ENCODE results near the gene C16orf86. TPM values are rescaled to one million over a fixed set of nuclear protein-coding genes. Genes with fewer than 3 reads are reported as not detected.

Gene C16orf86
- 1 to 10 TPM in 3 of 4 donors, under 1 TPM in 1; 0.54 to 6.6 (median 2.0) TPM for total RNA-seq

GRCh38 chr16:67666559-67667452 is at the start of gene C16orf86, which contains the start of gene ENKD1:
TSS of gene C16orf86 (plus strand) at chr16:67666814. CDS start at chr16:67666971, 157 bp downstream.
TSS of gene ENKD1 (minus strand) at chr16:67666750. CDS start at chr16:67666442, 308 bp downstream.
- DNase-seq, result peak; percentile 84 to 94 (median 85)
- H3K4me1 ChIP-seq, result peaks cover 3 to 28% (median 22%) of the 10 kb centered on the region in 4 donors

GRCh38 chr16:67628216-67628615 is 38.4 kb upstream of the C16orf86 start:
- H3K9me3 ChIP-seq, result no peaks in the 10 kb centered on the region
- no peaks in the 10 kb centered on the region for H3K4me1 ChIP-seq
- DNase-seq, result no peak
- no peak overlapping the region for H3K27ac ChIP-seq
- H3K4me3 ChIP-seq, result no peak overlapping the region
- peaks cover 0 to 92% (median 0%) of the 10 kb centered on the region in 3 donors for H3K36me3 ChIP-seq
- H3K27me3 ChIP-seq, result no peaks in the 10 kb centered on the region
- TF ChIP-seq POLR2A (IDR thresholded peaks at IDR 0.05), result no peak
- TF ChIP-seq CTCF (IDR thresholded peaks at IDR 0.05), result no peak

More at GRCh38 chr16:67666559-67667452, at the start of gene C16orf86, which contains the start of gene ENKD1:
- Histone ChIP-seq H3K27me3 (no peaks in the 10 kb centered on the region), H3K27ac (peak within 1 kb of the TSS; percentile 76 to 90 (median 80)), H3K4me3 (peak within 1 kb of the TSS; percentile 68 to 99 (median 76)), H3K9me3 (no peaks in the 10 kb centered on the region), H3K36me3 (peaks cover 0 to 6% (median 0%) of the 10 kb centered on the region in 3 donors)
- no peak for TF ChIP-seq CTCF (IDR thresholded peaks at IDR 0.05)
- TF ChIP-seq POLR2A (IDR thresholded peaks at IDR 0.05), result peak in 1 of 2 donors; percentile 3

GRCh38 chr16:67632415-67633172 is 34.0 kb upstream of the C16orf86 start:
- peaks cover 0 to 94% (median 0%) of the 10 kb centered on the region in 3 donors for H3K36me3 ChIP-seq
- no peak overlapping the region for H3K27ac ChIP-seq
- no peak for DNase-seq
- H3K4me3 ChIP-seq, result no peak overlapping the region
- H3K27me3 ChIP-seq, result no peaks in the 10 kb centered on the region
- no peak for TF ChIP-seq CTCF (IDR thresholded peaks at IDR 0.05)
- TF ChIP-seq POLR2A (IDR thresholded peaks at IDR 0.05), result no peak
- no peaks in the 10 kb centered on the region for H3K9me3 ChIP-seq
- H3K4me1 ChIP-seq, result no peaks in the 10 kb centered on the region

GRCh38 chr16:67636713-67637112 is 29.9 kb upstream of the C16orf86 start:
- H3K4me1 ChIP-seq, result peaks cover 0 to 2% (median 0%) of the 10 kb centered on the region in 4 donors
- peaks cover 0 to 69% (median 0%) of the 10 kb centered on the region in 3 donors for H3K36me3 ChIP-seq
- no peak for TF ChIP-seq CTCF (IDR thresholded peaks at IDR 0.05)
- TF ChIP-seq POLR2A (IDR thresholded peaks at IDR 0.05), result no peak
- H3K27me3 ChIP-seq, result no peaks in the 10 kb centered on the region
- no peak overlapping the region for H3K4me3 ChIP-seq
- H3K27ac ChIP-seq, result no peak overlapping the region
- no peaks in the 10 kb centered on the region for H3K9me3 ChIP-seq
- DNase-seq, result peak in 1 of 3 donors; percentile 11

- peak in 1 of 3 donors; percentile 38 for DNase-seq
- TF ChIP-seq CTCF (IDR thresholded peaks at IDR 0.05), result no peak
- no peak for TF ChIP-seq POLR2A (IDR thresholded peaks at IDR 0.05)
- no peaks in the 10 kb centered on the region for H3K9me3 ChIP-seq
- H3K27me3 ChIP-seq, result no peaks in the 10 kb centered on the region
- no peak overlapping the region for H3K4me3 ChIP-seq
- H3K36me3 ChIP-seq, result peaks cover 0 to 60% (median 0%) of the 10 kb centered on the region in 3 donors
- peaks cover 0 to 5% (median 0%) of the 10 kb centered on the region in 4 donors for H3K4me1 ChIP-seq
- no peak overlapping the region for H3K27ac ChIP-seq
Measured at GRCh38 chr16:67637625-67638024, 29.0 kb upstream of the C16orf86 start.

Data from Peyer's patch (tissue), 4 donors.